Endothelial cell of umbilical vein (primary cell): Measurements from ENCODE around the gene CD248. TPM values are rescaled to one million over a fixed set of nuclear protein-coding genes. Genes with fewer than 3 reads are reported as not detected.

Experiments used
- BruUV-seq: library from RNA; stranded (reverse); fragments of 400-500 nt; replicated peaks from 2 replicates; lab custom pipeline; 2021; lab: Mats Ljungman, UMichigan
- CTCF ChIA-PET: fragments of 300-600, 350-600 bp; sonication (Branson Sonifier 250); formaldehyde crosslinking; loops from one replicate; lab custom pipeline; 2021; ENCODE audit warnings: antibody characterized with exemption, inconsistent platforms; lab: Charles Lee
- POLR2A ChIA-PET: fragments of 300-600, 350-600 bp; sonication (Branson Sonifier 250); formaldehyde crosslinking; loops from one replicate; lab custom pipeline; 2021; ENCODE audit warnings: antibody characterized with exemption, inconsistent platforms; lab: Charles Lee
- DNase-seq: peaks from one replicate; pipeline ENCODE4 v3.0.0-alpha.2; 2011; ENCODE audit warnings: low read depth, low spot score
- FAIRE-seq: peaks from 2 replicates; lab custom pipeline; 2011; peaks lifted over from hg19 to GRCh38; lab: Jason Lieb, UNC
- H2AFZ ChIP-seq: 2 replicates; pipeline ENCODE4 v1.6.0; 2012; ENCODE audit warnings: low read depth, low read length, control low read depth, inconsistent platforms
- H3K27ac ChIP-seq: 2 replicates; pipeline ENCODE4 v1.5.1; 2011; ENCODE audit warnings: low read depth, mild to moderate bottlenecking, control low read depth, low read length, moderate library complexity; ENCODE audit not compliant: insufficient read depth
- H3K27me3 ChIP-seq, 2 experiments: 2 replicates each; pipeline versions ENCODE4 v1.6.0 to v1.6.1; 2011; ENCODE audit warnings: low read length in 2 of 2, mixed read lengths in 1 of 2; ENCODE audit not compliant: control insufficient read depth in 2 of 2, insufficient read depth in 2 of 2
- H3K36me3 ChIP-seq, 2 experiments: 2 replicates in 1 of 2; 3 replicates in 1 of 2; pipeline ENCODE4 v1.5.1; 2011; ENCODE audit warnings: low read length in 2 of 2, mild to moderate bottlenecking in 1 of 2, moderate library complexity in 1 of 2; ENCODE audit not compliant: control insufficient read depth in 2 of 2, insufficient read depth in 2 of 2; ENCODE audit errors: extremely low read depth in 1 of 2
- H3K4me1 ChIP-seq: 3 replicates; pipeline ENCODE4 v1.5.1; 2011; ENCODE audit warnings: mild to moderate bottlenecking, low read length; ENCODE audit not compliant: control insufficient read depth, insufficient read depth; ENCODE audit errors: extremely low read depth
- H3K4me2 ChIP-seq: 2 replicates; pipeline ENCODE4 v1.6.1; 2011; ENCODE audit warnings: low read length, control low read depth, mixed read lengths; ENCODE audit not compliant: insufficient read depth
- H3K4me3 ChIP-seq, 3 experiments: fragments of 200-600 bp in 1 of 3; sonication (generic), shearing (Covaris generic) in 1 of 3; replicated peaks in 1 of 3; 2 replicates each; pipeline ENCODE4 v1.5.1; 2011 to 2016; ENCODE audit warnings: control low read depth in 3 of 3, low read length in 3 of 3, mild to moderate bottlenecking in 2 of 3, inconsistent platforms in 1 of 3, low read depth in 1 of 3, moderate library complexity in 1 of 3; ENCODE audit not compliant: insufficient read depth in 1 of 3
- H3K79me2 ChIP-seq: 2 replicates; pipeline ENCODE4 v1.6.0; 2012; ENCODE audit warnings: low read length, inconsistent platforms; ENCODE audit not compliant: control insufficient read depth, insufficient read depth
- H3K9ac ChIP-seq: replicated peaks from 2 replicates; pipeline ENCODE3; 2011; ENCODE audit warnings: low read length, control low read depth; ENCODE audit not compliant: insufficient read depth; ENCODE audit errors: extremely low read depth
- H3K9me1 ChIP-seq: replicated peaks from 3 replicates; pipeline ENCODE4 v1.6.0; 2011; ENCODE audit warnings: mild to moderate bottlenecking, low read length; ENCODE audit not compliant: control insufficient read depth, insufficient read depth; ENCODE audit errors: extremely low read depth
- H3K9me3 ChIP-seq: replicated peaks from 2 replicates; pipeline ENCODE4 v1.5.1; 2012; ENCODE audit warnings: low read length, inconsistent platforms; ENCODE audit not compliant: control insufficient read depth, insufficient read depth
- H4K20me1 ChIP-seq: replicated peaks from 2 replicates; pipeline ENCODE3; 2011; ENCODE audit warnings: mild to moderate bottlenecking, low read length; ENCODE audit not compliant: control insufficient read depth, insufficient read depth; ENCODE audit errors: extremely low read depth
- CTCF ChIP-seq, 2 donors: IDR thresholded peaks; 1 replicate in 1 of 2; 2 replicates in 1 of 2; pipeline ENCODE4 v1.5.1; 2011; ENCODE audit warnings: low read length in 2 of 2, mild to moderate bottlenecking in 2 of 2, moderate library complexity in 2 of 2, control low read depth in 1 of 2, inconsistent platforms in 1 of 2, low read depth in 1 of 2; ENCODE audit not compliant: insufficient read depth in 1 of 2; ENCODE audit errors: extremely low read depth in 1 of 2
- EZH2 ChIP-seq: IDR thresholded peaks from 2 replicates; pipeline ENCODE4 v1.6.1; 2012; ENCODE audit warnings: borderline replicate concordance, low read depth, mild to moderate bottlenecking, moderate library complexity, low read length, inconsistent platforms; ENCODE audit not compliant: severe bottlenecking
- FOS ChIP-seq: IDR thresholded peaks from 2 replicates; pipeline ENCODE4 v1.6.1; 2011; ENCODE audit warnings: mild to moderate bottlenecking, low read length, moderate library complexity, borderline replicate concordance; ENCODE audit not compliant: insufficient read depth
- GATA2 ChIP-seq: IDR thresholded peaks from 2 replicates; pipeline ENCODE4 v1.7.0; 2011; ENCODE audit warnings: low read depth, mild to moderate bottlenecking, moderate library complexity, mixed read lengths, low read length; ENCODE audit not compliant: insufficient read length, insufficient read depth
- JUN ChIP-seq: IDR thresholded peaks from 2 replicates; pipeline ENCODE4 v1.6.1; 2011; ENCODE audit warnings: borderline replicate concordance, low read depth; ENCODE audit not compliant: insufficient read length, insufficient read depth
- MAX ChIP-seq: IDR thresholded peaks from 2 replicates; pipeline ENCODE4 v1.6.1; 2011; ENCODE audit not compliant: insufficient read depth, insufficient read length
- MYC ChIP-seq: IDR thresholded peaks from one replicate; pipeline ENCODE4 v1.6.1; 2011; ENCODE audit warnings: mild to moderate bottlenecking, low read depth, low read length
- POLR2A ChIP-seq: IDR thresholded peaks from 2 replicates; pipeline ENCODE4 v1.6.1; 2012; ENCODE audit warnings: low read depth, mild to moderate bottlenecking, control low read depth, low read length
- POLR2AphosphoS5 ChIP-seq: IDR thresholded peaks from 2 replicates; pipeline ENCODE4 v1.6.1; 2012; ENCODE audit warnings: low read depth, mild to moderate bottlenecking, control low read depth, low read length, moderate library complexity; ENCODE audit not compliant: insufficient read depth
- dilution Hi-C: fragments of 300-500 bp; cut with MboI; formaldehyde crosslinking; loops from one replicate; pipeline ENCODE4 v1.15.0; 2019; ENCODE audit warnings: low sequenced_read_pairs; ENCODE audit not compliant: extremely low pct_ligation_motif_present
- intact Hi-C: fragments of 100-400 bp; cut with micrococcal nuclease; formaldehyde crosslinking; loops from one replicate; pipeline ENCODE4 v1.10.0; 2022
- polyA plus RNA-seq, 4 experiments: library from polyadenylated mRNA; depleted of rRNA in 3 of 4; stranded (reverse) in 3 of 4; unstranded in 1 of 4; fragments of >200 nt; gene quantifications; 2 replicates each; pipeline versions ENCODE4 v1.2.1 to v1.2.3, GENCODE V29; 2011 to 2012; ENCODE audit warnings: missing spikeins in 1 of 4
- total RNA-seq: library from RNA; stranded (reverse); gene quantifications from 2 replicates; pipeline ENCODE4 v1.2.3, GENCODE V29; 2021

CD248 gene
- total and polyA plus RNA-seq, 2 donors (not counting 3 experiments of a cell fraction or from before 2014, with no cell fraction given) = 0.10 TPM; not detected in 1

GRCh38 chr11:66283461-66284105 is 33.3 kb downstream of the CD248 start:
- no peak for DNase-seq
- Histone ChIP-seq H3K27ac (no peak overlapping the region), H4K20me1 (no peaks in the 10 kb centered on the region), H3K9ac (no peak overlapping the region), H3K4me1 (peaks cover 7% of the 10 kb centered on the region), H2AFZ (no peak overlapping the region), H3K36me3 (peaks cover 0 to 7% of the 10 kb centered on the region in 2 experiments), H3K4me3 (no peak overlapping the region), H3K9me1 (no peaks in the 10 kb centered on the region), H3K27me3 (peaks cover 0 to 4% of the 10 kb centered on the region in 2 experiments), H3K79me2 (peaks cover 12% of the 10 kb centered on the region), H3K9me3 (no peaks in the 10 kb centered on the region), H3K4me2 (no peak overlapping the region)
- TF ChIP-seq JUN = no peak
- no peak for TF ChIP-seq POLR2AphosphoS5
- no peak for TF ChIP-seq EZH2
- TF ChIP-seq CTCF (IDR thresholded peaks at IDR 0.05; ENCODE audit: extremely low read depth in 1 of 2, insufficient read depth in 1 of 2, low read depth in 1 of 2, low read length in 2 of 2) = no peak
- no peak for TF ChIP-seq MAX
- no peak for TF ChIP-seq FOS
- TF ChIP-seq GATA2 = no peak
- TF ChIP-seq POLR2A = no peak
- TF ChIP-seq MYC = no peak
- BruUV-seq = no TSS peak
- ChIA-PET POLR2A (no interaction called here), CTCF (interaction anchor here (1.0 to 3.2 kb wide), 4 partner anchors 7 to 62 kb away, joined by 3 to 53 read pairs (median 11); partner anchors contain the start of genes RAB1B and TMEM151A)
- intact Hi-C loops (no loop called here), dilution Hi-C loops (no loop called here)
- FAIRE-seq = no peak
